HEK293T (cell line): ENCODE measurements around the gene ANKRD44.

ENCODE experiments used
- ARNT ChIP-seq: fragments of 450-650 bp; IDR thresholded peaks from 2 replicates; pipeline ENCODE4 v1.6.1; 2017; ENCODE audit warnings: mild to moderate bottlenecking
- BHLHE40 ChIP-seq: fragments of 450-650 bp; IDR thresholded peaks from 2 replicates; pipeline ENCODE4 v1.6.1; 2016; ENCODE audit warnings: mild to moderate bottlenecking, moderate library complexity, borderline replicate concordance
- ELF4 ChIP-seq: fragments of 450-650 bp; IDR thresholded peaks from 2 replicates; pipeline ENCODE4 v1.6.1; 2017; ENCODE audit warnings: antibody characterized with exemption
- FOXK2 ChIP-seq: fragments of 450-650 bp; IDR thresholded peaks from 2 replicates; pipeline ENCODE4 v1.6.1; 2016; ENCODE audit warnings: mild to moderate bottlenecking
- FOXM1 ChIP-seq: fragments of 450-650 bp; IDR thresholded peaks from 2 replicates; pipeline ENCODE4 v1.6.1; 2017; ENCODE audit warnings: mild to moderate bottlenecking, borderline replicate concordance
- HDGF ChIP-seq: fragments of 450-650 bp; IDR thresholded peaks from 2 replicates; pipeline ENCODE4 v1.6.1; 2017; ENCODE audit warnings: antibody characterized with exemption, borderline replicate concordance
- L3MBTL2 ChIP-seq: fragments of 450-650 bp; conservative IDR thresholded peaks from 2 replicates; pipeline ENCODE4 v1.6.1; 2016; ENCODE audit warnings: mild to moderate bottlenecking
- LEF1 ChIP-seq: fragments of 450-650 bp; IDR thresholded peaks from 2 replicates; pipeline ENCODE4 v1.6.1; 2017; ENCODE audit warnings: mild to moderate bottlenecking, borderline replicate concordance
- NFRKB ChIP-seq: fragments of 450-650 bp; IDR thresholded peaks from 2 replicates; pipeline ENCODE4 v1.6.1; 2016; ENCODE audit warnings: mild to moderate bottlenecking, moderate library complexity
- PKNOX1 ChIP-seq: fragments of 450-650 bp; IDR thresholded peaks from 2 replicates; pipeline ENCODE4 v1.6.1; 2016
- SP1 ChIP-seq: fragments of 450-650 bp; IDR thresholded peaks from 2 replicates; pipeline ENCODE4 v1.6.1; 2017
- SUZ12 ChIP-seq: fragments of 450-650 bp; IDR thresholded peaks from 2 replicates; pipeline ENCODE4 v1.6.1; 2016; ENCODE audit warnings: mild to moderate bottlenecking
- TARDBP ChIP-seq: fragments of 450-650 bp; IDR thresholded peaks from 2 replicates; pipeline ENCODE4 v1.6.1; 2016
- ZNF384 ChIP-seq: fragments of 450-650 bp; IDR thresholded peaks from 2 replicates; pipeline ENCODE4 v1.6.1; 2016

GRCh38 chr2:197215748-197216360 lies 94.7 kb downstream of the ANKRD44 start:
- no peak for TF ChIP-seq FOXM1
- TF ChIP-seq TARDBP = no peak
- TF ChIP-seq ARNT = no peak
- no peak for TF ChIP-seq SP1
- no peak for TF ChIP-seq L3MBTL2
- no peak for TF ChIP-seq PKNOX1
- TF ChIP-seq HDGF = no peak
- TF ChIP-seq NFRKB = no peak
- no peak for TF ChIP-seq ZNF384
- TF ChIP-seq SUZ12 = no peak
- TF ChIP-seq BHLHE40 = no peak
- TF ChIP-seq ELF4 = no peak
- no peak for TF ChIP-seq FOXK2
- no peak for TF ChIP-seq LEF1
